Vagina (tissue), 2 donors: ENCODE results near the gene YPEL3. TPM values are rescaled to one million over a fixed set of nuclear protein-coding genes. Genes with fewer than 3 reads are reported as not detected.

Source experiments
- DNase-seq, 2 donors: peaks; one replicate each; pipeline ENCODE4 v3.0.0-alpha.2; 2017; ENCODE audit errors: extremely low spot score in 2 of 2
- H3K27ac ChIP-seq: fragments of 200-600 bp; sonication (generic); one replicate; pipeline ENCODE4 v1.5.1; 2019
- H3K27me3 ChIP-seq: fragments of 200-600 bp; sonication (generic); one replicate; pipeline ENCODE4 v1.5.1; 2019
- H3K36me3 ChIP-seq, 2 donors: fragments of 200-600 bp; sonication (generic); one replicate each; pipeline ENCODE4 v1.5.1; 2017 to 2019
- H3K4me1 ChIP-seq: fragments of 200-600 bp; sonication (generic); one replicate; pipeline ENCODE4 v1.5.1; 2019
- H3K4me3 ChIP-seq, 2 donors: fragments of 200-600 bp; sonication (generic); 1 replicate in 1 of 2; 2 replicates in 1 of 2; pipeline ENCODE4 v1.5.1; 2016 to 2019
- H3K9me3 ChIP-seq: fragments of 200-600 bp; sonication (generic); one replicate; pipeline ENCODE4 v1.5.1; 2019
- POLR2A ChIP-seq, 2 donors: fragments of 450-650 bp; IDR thresholded peaks; one replicate each; pipeline ENCODE4 v1.6.1; 2017; ENCODE audit warnings: antibody characterized with exemption in 2 of 2, mild to moderate bottlenecking in 2 of 2, moderate library complexity in 2 of 2
- POLR2AphosphoS5 ChIP-seq, 2 donors: sonication (generic); formaldehyde crosslinking; IDR thresholded peaks; one replicate each; pipeline ENCODE4 v1.9.0; 2017; ENCODE audit warnings: antibody characterized with exemption in 2 of 2, mild to moderate bottlenecking in 2 of 2, low read depth in 1 of 2; ENCODE audit not compliant: insufficient read depth in 1 of 2
- intact Hi-C: fragments of 100-400 bp; cut with DNase I; formaldehyde crosslinking; loops from one replicate; pipeline ENCODE4 v1.15.1; 2023
- total RNA-seq: library from RNA; depleted of rRNA; stranded (reverse); fragments of >200 nt; gene quantifications from one replicate; pipeline ENCODE4 v1.2.3, GENCODE V29; 2016
- TF ChIP-seq, protein P1 (sequence below), 3 experiments: fragments of 450-650 bp in 2 of 3; fragments of 200-600 bp in 1 of 3; sonication (generic) in 1 of 3; IDR thresholded peaks; one replicate each; pipeline ENCODE4 v1.5.1; 2017 to 2019; ENCODE audit warnings: antibody characterized with exemption in 3 of 3, mild to moderate bottlenecking in 2 of 3, moderate library complexity in 2 of 3

The YPEL3 gene
- total RNA-seq, 1 donor from 2014 or later, result 116 TPM

DNA sequence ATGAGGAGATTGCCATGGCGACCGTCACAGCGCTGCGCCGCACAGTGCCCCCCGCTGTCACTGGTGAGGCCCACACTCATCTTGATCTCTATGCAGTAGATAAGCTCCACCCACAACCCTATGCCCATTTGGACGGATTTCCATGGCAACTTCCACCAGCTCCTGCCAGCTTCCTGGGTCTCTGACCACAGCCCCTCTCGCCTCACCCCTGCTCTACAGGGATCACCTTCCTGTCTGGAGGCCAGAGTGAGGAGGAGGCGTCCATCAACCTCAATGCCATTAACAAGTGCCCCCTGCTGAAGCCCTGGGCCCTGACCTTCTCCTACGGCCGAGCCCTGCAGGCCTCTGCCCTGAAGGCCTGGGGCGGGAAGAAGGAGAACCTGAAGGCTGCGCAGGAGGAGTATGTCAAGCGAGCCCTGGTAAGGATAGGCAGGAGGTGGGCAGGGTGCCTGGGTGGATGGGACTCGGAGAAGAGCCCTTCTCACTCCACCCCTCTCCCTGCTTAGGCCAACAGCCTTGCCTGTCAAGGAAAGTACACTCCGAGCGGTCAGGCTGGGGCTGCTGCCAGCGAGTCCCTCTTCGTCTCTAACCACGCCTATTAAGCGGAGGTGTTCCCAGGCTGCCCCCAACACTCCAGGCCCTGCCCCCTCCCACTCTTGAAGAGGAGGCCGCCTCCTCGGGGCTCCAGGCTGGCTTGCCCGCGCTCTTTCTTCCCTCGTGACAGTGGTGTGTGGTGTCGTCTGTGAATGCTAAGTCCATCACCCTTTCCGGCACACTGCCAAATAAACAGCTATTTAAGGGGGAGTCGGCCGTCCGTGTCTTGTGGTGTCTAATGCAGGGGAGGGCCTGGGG is 26.2 kb downstream of the YPEL3 start:
- no peak for DNase-seq
- intact Hi-C loops, result loop anchor here (5.0 to 10.0 kb wide), 2 partner anchors 258 to 335 kb away; partner anchors contain the start of genes PRRT2 and ZNF771
- Histone ChIP-seq H3K4me1 (peaks cover 45% of the 10 kb centered on the region), H3K4me3 (no peak overlapping the region), H3K9me3 (no peaks in the 10 kb centered on the region), H3K27ac (peak overlapping the region; percentile 57), H3K27me3 (no peaks in the 10 kb centered on the region), H3K36me3 (peaks cover 0 to 58% of the 10 kb centered on the region in 2 donors)
- TF ChIP-seq POLR2A (IDR thresholded peaks at IDR 0.05) (no peak), POLR2AphosphoS5 (IDR thresholded peaks at IDR 0.05; ENCODE audit: insufficient read depth in 1 of 2, low read depth in 1 of 2) (peak in 1 of 2 donors; percentile 30)

DNA sequence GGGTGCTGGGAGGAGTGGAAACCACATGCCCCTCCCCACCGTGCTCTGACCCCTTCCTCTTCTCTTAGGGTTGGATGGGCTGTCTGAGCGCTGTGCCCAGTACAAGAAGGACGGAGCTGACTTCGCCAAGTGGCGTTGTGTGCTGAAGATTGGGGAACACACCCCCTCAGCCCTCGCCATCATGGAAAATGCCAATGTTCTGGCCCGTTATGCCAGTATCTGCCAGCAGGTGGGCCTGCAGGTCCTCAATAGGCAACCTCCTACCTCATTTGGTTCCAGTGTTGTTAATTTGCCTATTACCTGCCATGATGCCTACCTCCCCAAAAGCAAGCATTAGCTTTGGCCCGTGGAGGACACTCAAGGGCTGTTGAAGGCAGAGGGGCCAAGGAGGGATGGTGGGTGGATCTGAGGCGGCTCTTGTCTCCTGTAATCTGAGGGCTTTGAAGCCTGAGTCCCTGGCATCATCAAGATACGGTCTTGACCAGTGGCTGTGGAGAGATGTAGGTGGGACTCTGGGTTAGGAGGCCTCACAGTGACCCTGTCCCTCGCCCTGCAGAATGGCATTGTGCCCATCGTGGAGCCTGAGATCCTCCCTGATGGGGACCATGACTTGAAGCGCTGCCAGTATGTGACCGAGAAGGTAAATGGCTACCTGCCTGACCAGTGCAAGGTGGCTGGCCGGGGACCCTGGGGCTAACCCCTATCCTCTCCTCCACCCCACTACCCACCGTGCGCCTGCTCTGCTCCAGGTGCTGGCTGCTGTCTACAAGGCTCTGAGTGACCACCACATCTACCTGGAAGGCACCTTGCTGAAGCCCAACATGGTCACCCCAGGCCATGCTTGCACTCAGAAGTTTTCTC is 27.0 kb downstream of the YPEL3 start:
- Histone ChIP-seq H3K36me3 (peaks cover 0 to 58% of the 10 kb centered on the region in 2 donors), H3K9me3 (no peaks in the 10 kb centered on the region), H3K27ac (peak overlapping the region; percentile 57), H3K4me3 (no peak overlapping the region), H3K27me3 (no peaks in the 10 kb centered on the region), H3K4me1 (peaks cover 50% of the 10 kb centered on the region)
- TF ChIP-seq POLR2A (IDR thresholded peaks at IDR 0.05), result no peak
- TF ChIP-seq, protein P1, sequence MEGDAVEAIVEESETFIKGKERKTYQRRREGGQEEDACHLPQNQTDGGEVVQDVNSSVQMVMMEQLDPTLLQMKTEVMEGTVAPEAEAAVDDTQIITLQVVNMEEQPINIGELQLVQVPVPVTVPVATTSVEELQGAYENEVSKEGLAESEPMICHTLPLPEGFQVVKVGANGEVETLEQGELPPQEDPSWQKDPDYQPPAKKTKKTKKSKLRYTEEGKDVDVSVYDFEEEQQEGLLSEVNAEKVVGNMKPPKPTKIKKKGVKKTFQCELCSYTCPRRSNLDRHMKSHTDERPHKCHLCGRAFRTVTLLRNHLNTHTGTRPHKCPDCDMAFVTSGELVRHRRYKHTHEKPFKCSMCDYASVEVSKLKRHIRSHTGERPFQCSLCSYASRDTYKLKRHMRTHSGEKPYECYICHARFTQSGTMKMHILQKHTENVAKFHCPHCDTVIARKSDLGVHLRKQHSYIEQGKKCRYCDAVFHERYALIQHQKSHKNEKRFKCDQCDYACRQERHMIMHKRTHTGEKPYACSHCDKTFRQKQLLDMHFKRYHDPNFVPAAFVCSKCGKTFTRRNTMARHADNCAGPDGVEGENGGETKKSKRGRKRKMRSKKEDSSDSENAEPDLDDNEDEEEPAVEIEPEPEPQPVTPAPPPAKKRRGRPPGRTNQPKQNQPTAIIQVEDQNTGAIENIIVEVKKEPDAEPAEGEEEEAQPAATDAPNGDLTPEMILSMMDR (IDR thresholded peaks at IDR 0.05), result peak in 1 of 3 experiments; percentile 18
- DNase-seq, result no peak
- intact Hi-C loops, result loop anchor here (5.0 to 10.0 kb wide), 2 partner anchors 257 to 336 kb away; partner anchors contain the start of genes PRRT2 and ZNF771

DNA sequence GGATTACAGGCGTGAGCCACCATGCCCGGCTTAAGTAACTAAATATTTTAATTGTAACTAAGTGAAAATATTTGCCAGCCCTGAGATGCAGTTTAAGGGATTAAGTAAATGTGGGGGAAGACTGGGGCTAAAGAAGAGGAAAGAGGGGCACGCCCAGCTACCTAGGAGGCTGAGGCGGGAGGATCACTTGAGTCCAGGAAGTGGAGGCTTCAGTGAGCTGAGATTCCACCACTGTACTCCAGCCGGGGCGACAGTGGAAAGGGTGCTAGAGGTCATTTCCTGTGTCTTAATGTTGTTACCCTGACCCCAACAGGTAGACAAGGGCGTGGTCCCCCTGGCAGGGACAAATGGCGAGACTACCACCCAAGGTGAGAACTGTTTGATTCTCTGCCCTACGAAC is 27.7 kb downstream of the YPEL3 start:
- Histone ChIP-seq H3K27me3 (no peaks in the 10 kb centered on the region), H3K36me3 (peaks cover 0 to 58% of the 10 kb centered on the region in 2 donors), H3K27ac (peak overlapping the region; percentile 57), H3K4me1 (peaks cover 56% of the 10 kb centered on the region), H3K9me3 (no peaks in the 10 kb centered on the region), H3K4me3 (no peak overlapping the region)
- DNase-seq, result no peak
- TF ChIP-seq, protein P1 (IDR thresholded peaks at IDR 0.05), result no peak
- intact Hi-C loops, result loop anchor here (5.0 to 10.0 kb wide), 2 partner anchors 256 to 336 kb away; partner anchors contain the start of genes PRRT2 and ZNF771

DNA sequence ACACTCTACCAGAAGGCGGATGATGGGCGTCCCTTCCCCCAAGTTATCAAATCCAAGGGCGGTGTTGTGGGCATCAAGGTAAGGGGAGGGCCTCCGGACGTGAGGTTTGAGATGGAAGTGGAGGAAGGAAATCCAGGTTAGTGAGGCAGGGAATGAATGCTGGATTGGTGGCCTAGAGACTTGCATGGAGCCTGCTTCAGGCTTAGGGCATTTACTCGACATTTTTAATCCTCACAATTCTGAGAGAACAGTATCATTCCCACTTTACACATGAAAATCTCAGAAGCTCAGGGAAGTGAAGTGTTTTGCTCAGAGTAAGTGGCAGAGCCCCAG is 28.5 kb downstream of the YPEL3 start:
- TF ChIP-seq POLR2A (IDR thresholded peaks at IDR 0.05) (no peak), POLR2AphosphoS5 (IDR thresholded peaks at IDR 0.05; ENCODE audit: insufficient read depth in 1 of 2, low read depth in 1 of 2) (no peak)
- TF ChIP-seq, protein P1 (IDR thresholded peaks at IDR 0.05), result no peak
- Histone ChIP-seq H3K4me1 (peaks cover 62% of the 10 kb centered on the region), H3K4me3 (peak overlapping the region; percentile 80 to 100), H3K27me3 (no peaks in the 10 kb centered on the region), H3K36me3 (peaks cover 0 to 55% of the 10 kb centered on the region in 2 donors), H3K27ac (peak overlapping the region; percentile 99), H3K9me3 (no peaks in the 10 kb centered on the region)
- intact Hi-C loops, result loop anchor here (5.0 to 10.0 kb wide), 2 partner anchors 255 to 337 kb away; partner anchors contain the start of genes PRRT2 and ZNF771
- no peak for DNase-seq
